Testis (tissue), 3 donors: ENCODE data around the gene ZNF438. TPM values are rescaled to one million over a fixed set of nuclear protein-coding genes. Genes with fewer than 3 reads are reported as not detected.
A peak's percentile ranks its signal among the peaks of the same experiment; 100 is the strongest.

Experiments
- DNase-seq: peaks from one replicate; pipeline ENCODE4 v3.0.0-alpha.2; 2019
- H3K27ac ChIP-seq, 2 donors: fragments of 200-600 bp; sonication (generic); one replicate each; pipeline ENCODE4 v1.5.1; 2019
- H3K27me3 ChIP-seq: fragments of 200-600 bp; sonication (generic); one replicate; pipeline ENCODE4 v1.5.1; 2019
- H3K36me3 ChIP-seq: fragments of 200-600 bp; sonication (generic); one replicate; pipeline ENCODE4 v1.5.1; 2017; ENCODE audit warnings: low read depth; ENCODE audit errors: missing control alignments
- H3K4me1 ChIP-seq: fragments of 200-600 bp; sonication (generic); one replicate; pipeline ENCODE4 v1.5.1; 2019
- H3K4me3 ChIP-seq, 2 donors: fragments of 200-600 bp; sonication (generic); one replicate each; pipeline ENCODE4 v1.5.1; 2017 to 2019
- H3K9me3 ChIP-seq: fragments of 200-600 bp; sonication (generic); one replicate; pipeline ENCODE4 v1.5.1; 2017
- CTCF ChIP-seq, 3 experiments: fragments of 450-650 bp in 2 of 3; fragments of 200-600 bp in 1 of 3; sonication (generic) in 1 of 3; IDR thresholded peaks; one replicate each; pipeline ENCODE4 v1.5.1; 2016 to 2019; ENCODE audit warnings: antibody characterized with exemption in 3 of 3, mild to moderate bottlenecking in 2 of 3, moderate library complexity in 1 of 3
- POLR2A ChIP-seq: fragments of 450-650 bp; IDR thresholded peaks from one replicate; pipeline ENCODE4 v1.6.1; 2017; ENCODE audit warnings: antibody characterized with exemption, mild to moderate bottlenecking, moderate library complexity
- WGBS, 2 donors: methylation state at CpG; one replicate each; pipeline ENCODE4 v1.1.5; 2018; 5-methylcytosine and 5-hydroxymethylcytosine counted together
- intact Hi-C: fragments of 100-400 bp; cut with DNase I; formaldehyde crosslinking; loops from one replicate; pipeline ENCODE4 v1.15.1; 2023; ENCODE audit warnings: low total_unique reads
- polyA plus RNA-seq: library from polyadenylated mRNA; stranded (reverse); fragments of 350-450 nt; fragmentation: Illumina TruSeq; extraction: RNeasy Lipid Tissue Mini Kit (QIAGEN cat#74804); gene quantifications from one replicate; pipeline ENCODE4 v1.2.3, GENCODE V29; 2014; ENCODE audit warnings: low read depth, low replicate concordance; ENCODE audit not compliant: insufficient read depth
- total RNA-seq, 2 donors: library from RNA; depleted of rRNA; stranded (reverse); fragments of >200 nt; gene quantifications; one replicate each; pipeline ENCODE4 v1.2.3, GENCODE V29; 2016

Gene ZNF438
- total and polyA plus RNA-seq, 3 donors from 2014 or later = 15.3 to 17.8 (median 16.2) TPM

- Histone ChIP-seq H3K4me1 (peaks cover 20% of the 10 kb centered on the region), H3K27ac (peak overlapping the region in 1 of 2 donors; percentile 7), H3K9me3 (no peaks in the 10 kb centered on the region), H3K36me3 (no peaks in the 10 kb centered on the region), H3K4me3 (no peak overlapping the region), H3K27me3 (no peaks in the 10 kb centered on the region)
- TF ChIP-seq CTCF (IDR thresholded peaks at IDR 0.05) = no peak
- no peak for TF ChIP-seq POLR2A
- DNase-seq = no peak
- intact Hi-C loops = no loop called here
- WGBS, 2 donors = 51 to 54% methylated on average over 4 of the region's 4 CpGs
Observed at GRCh38 chr10:30854656-30855055, 177.0 kb downstream of the ZNF438 start.

- Histone ChIP-seq H3K4me1 (peaks cover 7% of the 10 kb centered on the region), H3K4me3 (no peak overlapping the region), H3K27ac (no peak overlapping the region), H3K9me3 (no peaks in the 10 kb centered on the region), H3K27me3 (no peaks in the 10 kb centered on the region), H3K36me3 (no peaks in the 10 kb centered on the region)
- whole genome bisulfite sequencing, 2 donors = 90 to 94% methylated on average over 1 of the region's 1 CpG
- DNase-seq = no peak
- TF ChIP-seq CTCF (IDR thresholded peaks at IDR 0.05) (no peak), POLR2A (no peak)
- intact Hi-C loops = no loop called here
Observed at GRCh38 chr10:30853066-30853465, 178.6 kb downstream of the ZNF438 start.

GRCh38 chr10:30850776-30851175 is 180.9 kb downstream of the ZNF438 start:
- TF ChIP-seq CTCF (IDR thresholded peaks at IDR 0.05) = no peak
- TF ChIP-seq POLR2A = no peak
- no peaks in the 10 kb centered on the region for H3K36me3 ChIP-seq
- no peak overlapping the region for H3K27ac ChIP-seq
- no peaks in the 10 kb centered on the region for H3K4me1 ChIP-seq
- H3K27me3 ChIP-seq = no peaks in the 10 kb centered on the region
- intact Hi-C loops = no loop called here
- WGBS, 2 donors = 76 to 88% methylated on average over 2 of the region's 2 CpGs
- no peak overlapping the region for H3K4me3 ChIP-seq
- no peak for DNase-seq
- no peaks in the 10 kb centered on the region for H3K9me3 ChIP-seq

- H3K9me3 ChIP-seq = no peaks in the 10 kb centered on the region
- DNase-seq = no peak
- no peak overlapping the region for H3K4me3 ChIP-seq
- no peaks in the 10 kb centered on the region for H3K36me3 ChIP-seq
- H3K4me1 ChIP-seq = no peaks in the 10 kb centered on the region
- intact Hi-C loops = no loop called here
- H3K27ac ChIP-seq = no peak overlapping the region
- TF ChIP-seq POLR2A (no peak), CTCF (IDR thresholded peaks at IDR 0.05) (no peak)
- 90 to 92% methylated on average over 3 of the region's 3 CpGs for WGBS, 2 donors
- H3K27me3 ChIP-seq = no peaks in the 10 kb centered on the region
Observed at GRCh38 chr10:30849231-30850035, 182.2 kb downstream of the ZNF438 start.
